Liver (tissue), 9 donors: ENCODE results near the gene CDHR2. TPM values are rescaled to one million over a fixed set of nuclear protein-coding genes. Genes with fewer than 3 reads are reported as not detected.

Experiments used
- DNase-seq: peaks from one replicate; pipeline ENCODE4 v3.0.0-alpha.2; 2017; ENCODE audit warnings: low spot score
- H3K27ac ChIP-seq, 2 donors: one replicate each; pipeline ENCODE4 v1.7.0; 2013; ENCODE audit warnings: inconsistent platforms in 2 of 2, low read length in 2 of 2, control low read depth in 1 of 2, low read depth in 1 of 2, mild to moderate bottlenecking in 1 of 2
- H3K27me3 ChIP-seq, 4 donors: one replicate each; pipeline versions ENCODE4 v1.6.1 to v1.7.0; 2013; ENCODE audit warnings: low read length in 3 of 4, inconsistent platforms in 1 of 4, mild to moderate bottlenecking in 1 of 4, moderate library complexity in 1 of 4; ENCODE audit not compliant: control insufficient read depth in 4 of 4, insufficient read depth in 4 of 4
- H3K36me3 ChIP-seq, 4 donors: one replicate each; pipeline versions ENCODE4 v1.6.1 to v1.7.0; 2013; ENCODE audit warnings: low read length in 3 of 4, mild to moderate bottlenecking in 3 of 4, low read depth in 1 of 4, moderate library complexity in 1 of 4; ENCODE audit not compliant: control insufficient read depth in 4 of 4, insufficient read depth in 3 of 4
- H3K4me1 ChIP-seq, 4 donors: one replicate each; pipeline versions ENCODE4 v1.6.1 to v1.7.0; 2013; ENCODE audit warnings: low read length in 3 of 4, mild to moderate bottlenecking in 3 of 4, moderate library complexity in 1 of 4; ENCODE audit not compliant: control insufficient read depth in 4 of 4, insufficient read depth in 4 of 4
- H3K4me3 ChIP-seq, 3 donors: one replicate each; pipeline versions ENCODE4 v1.6.1 to v1.7.0; 2013; ENCODE audit warnings: low read length in 3 of 3, control low read depth in 1 of 3, low read depth in 1 of 3, mild to moderate bottlenecking in 1 of 3
- H3K9ac ChIP-seq, 2 donors: one replicate each; pipeline ENCODE4 v1.7.0; 2013; ENCODE audit warnings: low read length in 2 of 2, mild to moderate bottlenecking in 2 of 2, moderate library complexity in 2 of 2, control low read depth in 1 of 2, low read depth in 1 of 2
- H3K9me3 ChIP-seq, 4 donors: one replicate each; pipeline versions ENCODE4 v1.6.1 to v1.7.0; 2013; ENCODE audit warnings: low read length in 3 of 4; ENCODE audit not compliant: control insufficient read depth in 4 of 4
- ATF3 ChIP-seq: IDR thresholded peaks from 2 replicates; pipeline ENCODE4 v1.6.1; 2016; ENCODE audit warnings: antibody characterized with exemption
- CTCF ChIP-seq: fragments of 150-350 bp; IDR thresholded peaks from 2 replicates; pipeline ENCODE4 v1.5.1; 2017; ENCODE audit warnings: improper control_type of control experiment, low read depth, low read length; ENCODE audit not compliant: missing input control
- EGR1 ChIP-seq, 2 donors: IDR thresholded peaks; 2 replicates each; pipeline ENCODE4 v1.6.1; 2016 to 2018; ENCODE audit warnings: antibody characterized with exemption in 2 of 2, low read depth in 2 of 2
- FOXA1 ChIP-seq: IDR thresholded peaks from 2 replicates; pipeline ENCODE4 v1.6.1; 2016; ENCODE audit warnings: antibody characterized with exemption
- FOXA2 ChIP-seq: IDR thresholded peaks from 2 replicates; pipeline ENCODE4 v1.6.1; 2016; ENCODE audit warnings: antibody characterized with exemption
- GABPA ChIP-seq, 2 donors: IDR thresholded peaks in 1 of 2; conservative IDR thresholded peaks in 1 of 2; 2 replicates each; pipeline ENCODE4 v1.6.1; 2016; ENCODE audit warnings: antibody characterized with exemption in 2 of 2, mild to moderate bottlenecking in 1 of 2, moderate library complexity in 1 of 2
- HNF4G ChIP-seq: IDR thresholded peaks from 2 replicates; pipeline ENCODE4 v1.6.1; 2016; ENCODE audit warnings: antibody characterized with exemption
- JUND ChIP-seq, 2 donors: IDR thresholded peaks; 2 replicates each; pipeline ENCODE4 v1.6.1; 2016; ENCODE audit warnings: antibody characterized with exemption in 2 of 2
- MAX ChIP-seq: IDR thresholded peaks from 2 replicates; pipeline ENCODE4 v1.6.1; 2016; ENCODE audit warnings: antibody characterized with exemption
- NR2F2 ChIP-seq: IDR thresholded peaks from 2 replicates; pipeline ENCODE4 v1.6.1; 2016; ENCODE audit warnings: antibody characterized with exemption
- RAD21 ChIP-seq, 2 donors: IDR thresholded peaks; 2 replicates each; pipeline ENCODE4 v1.6.1; 2016; ENCODE audit warnings: antibody characterized with exemption in 2 of 2, mild to moderate bottlenecking in 2 of 2
- REST ChIP-seq: IDR thresholded peaks from 2 replicates; pipeline ENCODE4 v1.6.1; 2016; ENCODE audit warnings: antibody characterized with exemption, mild to moderate bottlenecking
- SP1 ChIP-seq: IDR thresholded peaks from 2 replicates; pipeline ENCODE4 v1.6.1; 2018; ENCODE audit warnings: antibody characterized with exemption, mild to moderate bottlenecking
- YY1 ChIP-seq: IDR thresholded peaks from 2 replicates; pipeline ENCODE4 v1.6.1; 2016; ENCODE audit warnings: antibody characterized with exemption, mild to moderate bottlenecking
- ZBTB33 ChIP-seq: IDR thresholded peaks from 2 replicates; pipeline ENCODE4 v1.6.1; 2016; ENCODE audit warnings: antibody characterized with exemption
- WGBS: extraction: QIAGEN DNeasy Blood & Tissue Kit; methylation state at CpG from one replicate; pipeline ENCODE4 v1.1.7; 2013; 5-methylcytosine and 5-hydroxymethylcytosine counted together
- polyA plus RNA-seq, 2 donors: library from polyadenylated mRNA; stranded (reverse) in 1 of 2; unstranded in 1 of 2; fragments of 200-250 nt in 1 of 2; fragments of >200 nt in 1 of 2; fragmentation: Nextera tagmentation in 1 of 2; extraction: Ambion mirVana in 1 of 2; gene quantifications; one replicate each; pipeline versions ENCODE4 v1.2.1 to v1.2.3, GENCODE V29; 2013 to 2015
- total RNA-seq, 2 donors: library from RNA; depleted of rRNA; stranded (reverse); fragments of >200 nt; gene quantifications; one replicate each; pipeline ENCODE4 v1.2.3, GENCODE V29; 2014
- donor health status: healthy.
- donor health status: healthy.
- donor health status: healthy.
- donor health status: healthy.
- donor health status: healthy.

The CDHR2 gene
- total and polyA plus RNA-seq, 4 donors: 8.8 to 23.8 (median 16.6) TPM

GRCh38 chr5:176526462-176526861 lies 22.7 kb upstream of the CDHR2 start:
- 97% methylated on average over 9 of the region's 9 CpGs for WGBS
- no peak for DNase-seq
- H3K9ac ChIP-seq: no peak overlapping the region
- TF ChIP-seq REST (no peak), ZBTB33 (no peak), SP1 (no peak), RAD21 (IDR thresholded peaks at IDR 0.05) (no peak), GABPA (IDR thresholded peaks at IDR 0.05 in 1 of 2, conservative IDR thresholded peaks at IDR 0.05 in 1 of 2) (no peak), CTCF (no peak), ATF3 (no peak), EGR1 (IDR thresholded peaks at IDR 0.05; ENCODE audit: low read depth in 2 of 2) (no peak), YY1 (no peak), HNF4G (no peak), JUND (IDR thresholded peaks at IDR 0.05) (no peak), FOXA1 (no peak)
- no peaks in the 10 kb centered on the region for H3K4me1 ChIP-seq
- H3K9me3 ChIP-seq: no peaks in the 10 kb centered on the region
- H3K4me3 ChIP-seq: no peak overlapping the region
- H3K27me3 ChIP-seq: no peaks in the 10 kb centered on the region
- no peak overlapping the region for H3K27ac ChIP-seq
- H3K36me3 ChIP-seq: peaks cover 0 to 37% (median 23%) of the 10 kb centered on the region in 4 donors

- H3K27ac ChIP-seq: no peak overlapping the region
- TF ChIP-seq REST (no peak), SP1 (no peak), FOXA2 (no peak), MAX (no peak), NR2F2 (no peak), ZBTB33 (no peak), FOXA1 (no peak), JUND (IDR thresholded peaks at IDR 0.05) (no peak)
- no peak overlapping the region for H3K9ac ChIP-seq
- peaks cover 0 to 42% (median 25%) of the 10 kb centered on the region in 4 donors for H3K36me3 ChIP-seq
- WGBS: 91% methylated on average over 34 of the region's 34 CpGs
- H3K27me3 ChIP-seq: no peaks in the 10 kb centered on the region
- peaks cover 0 to 2% (median under 1%) of the 10 kb centered on the region in 4 donors for H3K4me1 ChIP-seq
- H3K9me3 ChIP-seq: no peaks in the 10 kb centered on the region
- DNase-seq: no peak
- H3K4me3 ChIP-seq: no peak overlapping the region
Observed at GRCh38 chr5:176527246-176528222, 21.6 kb upstream of the CDHR2 start.
